Limb (tissue), 2 donors: ENCODE measurements around the gene CERT1.
"Not testable (repeated sequence)": the region's sequence is repeated elsewhere in the genome, so short reads cannot be mapped to it uniquely, and the experiment has no call there.

Experiments
- DNase-seq, 2 donors: peaks; one replicate each; pipeline ENCODE4 v3.0.0-alpha.2; 2016; ENCODE audit errors: extremely low spot score in 2 of 2

CERT1 gene

GRCh38 chr5:75524071-75524470 is 12.6 kb upstream of the CERT1 start:
- no peak for DNase-seq

- no peak for DNase-seq
Observed at GRCh38 chr5:75523275-75523674, 11.8 kb upstream of the CERT1 start.

- DNase-seq: no peak
Observed at GRCh38 chr5:75522542-75522941, 11.1 kb upstream of the CERT1 start.

- DNase-seq: no peak
Observed at GRCh38 chr5:75522025-75522424, 10.6 kb upstream of the CERT1 start.

GRCh38 chr5:75521195-75521594 is 9.8 kb upstream of the CERT1 start:
- no peak for DNase-seq

- DNase-seq: no peak
Observed at GRCh38 chr5:75519761-75520160, 8.3 kb upstream of the CERT1 start.

GRCh38 chr5:75514323-75514722 is 2.9 kb upstream of the CERT1 start:
- DNase-seq: no peak

- no peak for DNase-seq
Observed at GRCh38 chr5:75513841-75514240, 2.4 kb upstream of the CERT1 start.

GRCh38 chr5:75512383-75513074 is 1.1 kb upstream of the CERT1 start:
- DNase-seq: no peak

GRCh38 chr5:75510836-75511434 is 494 bp downstream of the CERT1 start:
- no peak for DNase-seq

GRCh38 chr5:75510417-75510835 is 1.0 kb downstream of the CERT1 start:
- no peak for DNase-seq

- DNase-seq: no peak
Observed at GRCh38 chr5:75509956-75510355, 1.5 kb downstream of the CERT1 start.

GRCh38 chr5:75509546-75509945 is 1.9 kb downstream of the CERT1 start:
- DNase-seq: no peak

GRCh38 chr5:75507841-75508240 is 3.6 kb downstream of the CERT1 start:
- no peak for DNase-seq

GRCh38 chr5:75505112-75505511 is 6.3 kb downstream of the CERT1 start:
- DNase-seq: not testable (repeated sequence)

- not testable (repeated sequence) for DNase-seq
Observed at GRCh38 chr5:75498875-75499274, 12.6 kb downstream of the CERT1 start.

GRCh38 chr5:75498208-75498777 is 13.1 kb downstream of the CERT1 start:
- DNase-seq: no peak

- no peak for DNase-seq
Observed at GRCh38 chr5:75496026-75496425, 15.4 kb downstream of the CERT1 start.

- no peak for DNase-seq
Observed at GRCh38 chr5:75491621-75492020, 19.8 kb downstream of the CERT1 start.

- DNase-seq: not testable (repeated sequence)
Observed at GRCh38 chr5:75489847-75490246, 21.6 kb downstream of the CERT1 start.

- no peak for DNase-seq
Observed at GRCh38 chr5:75484605-75485004, 26.8 kb downstream of the CERT1 start.

GRCh38 chr5:75482482-75482881 is 28.9 kb downstream of the CERT1 start:
- DNase-seq: no peak

GRCh38 chr5:75481024-75481423 is 30.4 kb downstream of the CERT1 start:
- no peak for DNase-seq
